GM21360 (cell line): Measurements from ENCODE around the gene AUTS2.

Source experiments
- ATAC-seq: cut with Tn5 transposase; IDR thresholded peaks from one replicate; pipeline ENCODE4 v1.9.1; 2021; ENCODE audit warnings: mild to moderate bottlenecking, moderate library complexity; ENCODE audit not compliant: unreplicated experiment

Gene AUTS2

GRCh38 chr7:70540641-70541040, 942.4 kb downstream of the AUTS2 start:
- ATAC-seq = no peak

GRCh38 chr7:70542750-70543376, 944.6 kb downstream of the AUTS2 start:
- ATAC-seq = no peak

- ATAC-seq = no peak
Observed at GRCh38 chr7:70544016-70544415, 945.7 kb downstream of the AUTS2 start.

GRCh38 chr7:70545214-70545613, 946.9 kb downstream of the AUTS2 start:
- ATAC-seq = no peak

GRCh38 chr7:70552141-70552540, 953.9 kb downstream of the AUTS2 start:
- ATAC-seq = no peak

GRCh38 chr7:70553364-70553763, 955.1 kb downstream of the AUTS2 start:
- ATAC-seq = no peak

- ATAC-seq = no peak
Observed at GRCh38 chr7:70554646-70555045, 956.4 kb downstream of the AUTS2 start.

GRCh38 chr7:70556761-70557160, 958.5 kb downstream of the AUTS2 start:
- no peak for ATAC-seq

- no peak for ATAC-seq
Observed at GRCh38 chr7:70557338-70557737, 959.1 kb downstream of the AUTS2 start.

GRCh38 chr7:70559815-70560214, 961.5 kb downstream of the AUTS2 start:
- no peak for ATAC-seq

GRCh38 chr7:70563960-70564359, 965.7 kb downstream of the AUTS2 start:
- ATAC-seq = no peak

GRCh38 chr7:70565721-70566370, 967.6 kb downstream of the AUTS2 start:
- ATAC-seq = no peak

GRCh38 chr7:70566671-70567070, 968.4 kb downstream of the AUTS2 start:
- no peak for ATAC-seq

GRCh38 chr7:70568674-70569334, 970.5 kb downstream of the AUTS2 start:
- ATAC-seq = no peak

- ATAC-seq = no peak
Observed at GRCh38 chr7:70569335-70569819, 971.1 kb downstream of the AUTS2 start.

- ATAC-seq = no peak
Observed at GRCh38 chr7:70570029-70570428, 971.8 kb downstream of the AUTS2 start.

- no peak for ATAC-seq
Observed at GRCh38 chr7:70570961-70571360, 972.7 kb downstream of the AUTS2 start.

GRCh38 chr7:70571403-70571934, 973.2 kb downstream of the AUTS2 start:
- no peak for ATAC-seq

GRCh38 chr7:70571961-70572360, 973.7 kb downstream of the AUTS2 start:
- no peak for ATAC-seq

- ATAC-seq = no peak
Observed at GRCh38 chr7:70572571-70572970, 974.3 kb downstream of the AUTS2 start.

GRCh38 chr7:70573071-70573661, 974.9 kb downstream of the AUTS2 start:
- ATAC-seq = no peak
